GM18502 (cell line): ENCODE measurements around the gene AAK1.
"Not testable (repeated sequence)": the region's sequence is repeated elsewhere in the genome, so short reads cannot be mapped to it uniquely, and the experiment has no call there.

ENCODE experiments used
- ATAC-seq: cut with Tn5 transposase; IDR thresholded peaks from one replicate; pipeline ENCODE4 v1.9.1; 2021; ENCODE audit warnings: mild to moderate bottlenecking; ENCODE audit not compliant: unreplicated experiment, poor library complexity

Gene AAK1

GRCh38 chr2:69550511-69550910, 93.0 kb downstream of the AAK1 start:
- ATAC-seq: not testable (repeated sequence)

DNA sequence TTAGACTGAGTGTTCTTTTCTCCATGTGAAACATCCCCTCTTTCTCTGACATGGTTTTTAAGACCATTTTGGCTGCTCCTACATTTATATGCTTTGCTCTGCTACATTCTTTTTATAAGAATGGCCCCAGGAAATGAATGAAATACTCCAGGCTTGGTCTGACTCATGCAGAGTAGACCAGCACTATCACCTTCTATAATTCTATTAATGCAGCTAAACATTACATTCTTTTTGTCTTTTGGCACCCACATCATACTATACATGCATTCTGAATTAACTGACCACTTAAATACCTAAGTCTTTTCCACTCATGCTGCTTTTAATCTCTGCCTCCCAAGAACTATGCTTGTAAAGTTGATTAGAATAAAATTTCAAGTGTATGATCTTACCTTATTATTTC, 94.1 kb downstream of the AAK1 start:
- no peak for ATAC-seq

GRCh38 chr2:69547984-69548715, 95.4 kb downstream of the AAK1 start:
- ATAC-seq: no peak

- no peak for ATAC-seq
These were observed 96.9 kb downstream of the AAK1 start for GRCh38 chr2:69546646-69547045.

DNA sequence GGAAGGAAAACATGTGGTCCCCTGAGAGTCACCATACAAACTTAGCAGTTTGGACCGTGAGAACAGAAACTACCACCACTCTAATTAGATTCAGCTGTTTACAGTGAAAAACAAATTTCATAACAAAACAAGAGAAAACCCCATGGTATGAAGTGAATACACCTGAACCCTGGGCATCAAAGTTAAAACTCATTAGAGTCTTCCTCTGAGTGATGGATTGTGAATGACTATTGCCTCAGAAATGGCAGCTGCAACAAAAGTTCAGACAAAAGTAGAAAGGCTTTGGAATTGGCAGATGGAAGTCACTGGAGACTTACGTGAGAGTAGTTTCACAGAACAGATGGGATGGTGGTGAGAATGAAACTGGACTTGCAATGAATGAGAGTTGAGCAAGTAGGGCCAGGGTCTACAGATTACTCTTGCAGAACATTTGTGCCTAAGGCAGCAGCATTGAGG, 98.0 kb downstream of the AAK1 start:
- ATAC-seq: no peak

- ATAC-seq: no peak
These were observed 98.6 kb downstream of the AAK1 start for GRCh38 chr2:69544951-69545350.

GRCh38 chr2:69539549-69539908, 104.0 kb downstream of the AAK1 start:
- ATAC-seq: no peak

DNA sequence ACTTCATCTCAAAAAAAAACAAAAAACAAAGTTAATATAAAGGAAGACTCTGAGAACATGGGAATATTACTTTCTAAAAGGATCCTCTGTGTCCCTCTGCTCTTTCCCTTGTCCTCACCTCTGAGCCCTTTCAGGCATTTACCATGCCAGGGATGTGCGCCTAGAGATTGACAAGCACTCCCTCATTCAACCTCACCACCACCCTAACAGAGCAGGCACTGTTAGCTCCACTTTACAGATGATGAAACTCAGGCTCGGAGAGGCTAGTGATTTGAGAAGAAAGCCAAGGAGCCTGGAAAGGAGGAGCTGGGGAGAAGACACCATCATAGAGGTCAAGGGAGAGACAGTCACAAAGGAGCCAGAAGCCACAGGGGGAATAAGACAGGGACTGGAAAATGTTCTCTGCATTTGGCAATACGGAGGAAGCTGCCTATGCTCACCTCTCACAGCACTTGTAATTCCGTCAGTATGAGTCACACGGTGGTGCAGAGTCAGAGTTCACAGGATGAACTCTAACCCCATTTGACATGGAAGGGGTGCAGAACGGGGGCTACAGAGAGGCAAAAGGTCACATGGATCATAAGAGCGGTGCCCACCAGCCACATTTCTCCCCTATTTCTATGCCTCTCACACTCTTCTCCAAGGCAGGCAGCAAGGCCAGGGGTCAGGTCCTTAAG, 104.5 kb downstream of the AAK1 start:
- no peak for ATAC-seq

GRCh38 chr2:69538249-69538648, 105.3 kb downstream of the AAK1 start:
- ATAC-seq: no peak

DNA sequence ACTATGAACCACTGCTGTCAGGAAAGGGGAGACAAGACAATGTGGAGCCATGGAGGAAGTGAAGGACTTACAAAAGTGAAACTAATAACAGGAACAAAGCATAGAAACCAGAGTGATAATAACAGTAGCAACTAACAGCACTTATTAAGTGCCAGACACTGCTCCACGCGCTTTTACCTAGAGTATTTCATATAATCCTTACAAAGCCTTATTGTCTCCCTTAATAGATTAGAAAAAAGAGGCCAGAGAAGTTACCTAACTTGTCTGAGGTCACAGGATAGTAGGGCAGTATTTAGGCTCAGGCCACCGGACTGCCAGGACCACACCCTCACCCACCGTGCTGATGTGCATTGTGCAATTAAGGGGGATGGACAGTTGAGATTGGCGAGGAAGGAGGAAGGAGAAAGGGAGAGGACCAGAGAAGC, 107.7 kb downstream of the AAK1 start:
- no peak for ATAC-seq

- no peak for ATAC-seq
These were observed 112.4 kb downstream of the AAK1 start for GRCh38 chr2:69531186-69531585.

GRCh38 chr2:69529480-69529879, 114.1 kb downstream of the AAK1 start:
- no peak for ATAC-seq

- ATAC-seq: no peak
These were observed 118.3 kb downstream of the AAK1 start for GRCh38 chr2:69525261-69525660.

- no peak for ATAC-seq
These were observed 118.7 kb downstream of the AAK1 start for GRCh38 chr2:69524799-69525198.

DNA sequence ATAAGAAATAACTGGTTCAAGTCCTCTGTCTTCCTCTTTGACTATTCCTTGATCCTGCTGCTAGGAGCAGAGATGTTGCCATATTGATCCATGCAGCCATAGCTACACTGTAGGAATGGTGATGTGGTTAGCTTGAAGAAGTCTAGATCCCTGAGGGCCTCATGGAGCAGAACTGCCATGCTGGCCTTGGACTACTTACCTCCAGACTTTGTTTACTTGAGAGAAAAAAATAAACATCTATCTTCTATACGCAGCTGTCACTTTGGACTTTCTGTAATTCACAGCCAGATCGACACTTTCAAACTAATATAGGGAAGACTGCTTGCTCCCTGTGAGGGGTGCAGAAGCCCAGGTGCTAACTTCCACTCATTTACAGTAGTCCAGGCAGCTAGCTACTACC, 121.8 kb downstream of the AAK1 start:
- no peak for ATAC-seq

DNA sequence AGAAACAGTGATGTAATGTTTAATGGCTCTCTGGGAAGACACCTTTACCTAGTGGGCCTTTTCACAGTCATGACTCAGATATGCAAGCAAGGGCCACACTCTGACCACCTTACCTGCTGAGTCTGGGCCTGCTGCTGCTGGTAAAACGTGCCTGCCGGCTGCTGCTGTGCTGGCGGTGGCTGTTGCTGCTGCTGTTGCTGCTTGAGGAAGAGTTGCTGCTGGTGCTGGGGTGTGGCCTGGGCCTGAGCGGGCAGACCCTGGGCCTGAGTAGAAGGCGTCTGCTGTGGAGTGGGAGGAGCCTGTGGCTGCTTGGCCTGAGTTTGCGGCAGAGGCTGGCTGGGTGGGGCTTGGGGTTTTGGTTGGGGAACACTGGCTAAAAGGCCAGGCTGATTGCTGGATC, 124.7 kb downstream of the AAK1 start:
- no peak for ATAC-seq

- ATAC-seq: no peak
These were observed 126.1 kb downstream of the AAK1 start for GRCh38 chr2:69517410-69517809.

DNA sequence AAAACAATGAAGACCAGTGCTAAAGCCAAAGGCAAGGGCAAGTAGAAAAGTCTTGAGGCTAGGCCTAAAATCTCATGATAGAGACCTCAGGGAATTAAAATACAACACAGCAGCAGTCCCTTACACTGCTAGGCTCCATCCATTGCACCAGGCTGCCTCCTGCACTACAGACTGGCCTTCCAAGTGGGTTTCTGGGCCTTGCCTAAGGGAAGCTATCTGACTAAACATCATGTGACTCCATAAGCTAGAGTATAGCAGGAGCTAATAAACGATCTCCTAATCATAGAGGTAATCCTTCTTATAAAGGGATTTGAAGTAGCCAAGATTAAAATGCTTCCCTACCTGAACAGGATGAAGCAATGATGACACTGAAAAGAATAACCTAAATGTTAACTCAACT, 128.7 kb downstream of the AAK1 start:
- no peak for ATAC-seq

GRCh38 chr2:69514406-69514805, 129.1 kb downstream of the AAK1 start:
- no peak for ATAC-seq

DNA sequence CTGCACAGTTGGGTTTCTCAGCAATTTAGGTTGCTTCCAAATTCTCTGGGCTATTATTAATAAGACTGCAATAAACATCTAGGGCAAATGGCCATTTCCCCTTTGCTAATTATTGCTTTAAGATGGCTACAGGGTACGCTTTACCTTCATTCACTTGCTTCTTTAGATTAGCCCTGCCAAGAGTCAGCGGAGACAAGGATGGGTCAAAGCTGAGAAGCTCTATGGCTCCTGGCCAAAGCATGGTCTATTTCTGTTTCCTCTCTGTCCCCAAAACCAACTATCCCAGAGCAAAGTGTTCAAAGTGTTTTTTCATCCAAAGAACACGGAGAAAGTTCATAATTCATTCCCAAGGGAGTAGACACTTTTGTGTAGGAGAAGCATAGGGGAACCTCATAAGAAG, 131.1 kb downstream of the AAK1 start:
- ATAC-seq: no peak

DNA sequence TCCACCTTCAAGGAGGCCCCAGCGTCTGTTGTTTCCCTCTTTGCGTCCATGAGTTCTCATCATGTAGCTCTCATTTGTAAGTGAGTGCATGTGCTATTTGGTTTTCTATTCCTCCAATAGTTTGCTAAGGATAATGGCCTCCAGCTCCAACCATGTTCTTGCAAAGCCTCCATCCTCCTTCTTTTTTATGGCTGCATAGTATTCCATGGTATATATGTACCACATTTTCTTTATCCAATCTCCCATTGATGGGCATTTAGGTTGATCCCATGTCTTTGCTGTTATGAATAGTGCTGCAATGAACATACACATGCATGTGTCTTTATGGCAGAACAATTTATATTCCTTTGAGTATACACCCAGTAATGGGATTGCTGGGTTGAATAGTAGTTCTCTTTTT, 133.3 kb downstream of the AAK1 start:
- ATAC-seq: no peak

DNA sequence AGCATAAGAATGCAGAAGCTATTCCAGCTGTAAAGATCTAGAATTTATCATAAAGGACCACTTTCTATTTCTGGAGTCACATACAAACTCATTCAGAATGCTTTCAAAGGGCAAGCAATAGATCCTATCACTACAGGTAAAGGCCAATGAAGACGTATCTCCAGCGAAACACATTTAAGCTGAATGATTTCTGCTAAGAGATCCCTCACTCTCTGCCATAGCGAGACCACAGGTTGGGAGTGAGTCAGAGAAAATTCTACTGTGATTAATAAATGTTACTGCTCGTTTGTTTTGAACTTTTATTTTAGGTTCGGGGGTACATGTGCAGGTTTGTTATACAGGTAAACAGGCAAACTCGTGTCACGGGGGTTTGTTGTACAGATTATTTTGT, 133.8 kb downstream of the AAK1 start:
- no peak for ATAC-seq
